DOHH2 (cell line): Measurements from ENCODE around the gene CDKL5.

Experiments used
- H3F3A ChIP-seq: fragments of 200-600 bp; sonication (generic), shearing (Covaris generic); 2 replicates; pipeline ENCODE4 v1.6.0; 2016; ENCODE audit warnings: antibody characterized with exemption, mild to moderate bottlenecking; ENCODE audit not compliant: control insufficient read depth, insufficient read depth
- H3K27ac ChIP-seq: fragments of 200-600 bp; sonication (generic); 2 replicates; pipeline ENCODE4 v1.5.1; 2014; ENCODE audit warnings: low read depth, mild to moderate bottlenecking, low read length, moderate library complexity
- H3K27me3 ChIP-seq: fragments of 200-600 bp; sonication (generic); 2 replicates; pipeline ENCODE4 v1.6.1; 2014; ENCODE audit warnings: mild to moderate bottlenecking, low read length, mixed read lengths; ENCODE audit not compliant: control insufficient read depth
- H3K36me3 ChIP-seq: fragments of 200-600 bp; sonication (generic); 2 replicates; pipeline ENCODE4 v1.6.1; 2014; ENCODE audit warnings: mild to moderate bottlenecking, low read length, moderate library complexity, mixed read lengths; ENCODE audit not compliant: control insufficient read depth
- H3K4me1 ChIP-seq: fragments of 200-600 bp; sonication (generic); 2 replicates; pipeline ENCODE4 v1.6.1; 2014; ENCODE audit warnings: mild to moderate bottlenecking, low read length, mixed read lengths; ENCODE audit not compliant: control insufficient read depth
- H3K4me2 ChIP-seq: fragments of 200-600 bp; sonication (generic); 2 replicates; pipeline ENCODE4 v1.6.0; 2014; ENCODE audit warnings: mild to moderate bottlenecking, low read length, moderate library complexity
- H3K4me3 ChIP-seq: fragments of 200-600 bp; sonication (generic); 2 replicates; pipeline ENCODE4 v1.5.1; 2014; ENCODE audit warnings: mild to moderate bottlenecking, low read length, mixed read lengths
- H3K79me2 ChIP-seq: fragments of 200-600 bp; sonication (generic); 2 replicates; pipeline ENCODE4 v1.6.1; 2014; ENCODE audit warnings: mild to moderate bottlenecking, low read length, mixed read lengths; ENCODE audit not compliant: control insufficient read depth
- H3K9me2 ChIP-seq: fragments of 200-600 bp; sonication (generic); replicated peaks from 2 replicates; pipeline ENCODE4 v1.6.1; 2014; ENCODE audit warnings: mild to moderate bottlenecking, low read length, mixed read lengths; ENCODE audit not compliant: control insufficient read depth
- H3K9me3 ChIP-seq: fragments of 200-600 bp; sonication (generic); 2 replicates; pipeline ENCODE4 v1.6.1; 2014; ENCODE audit warnings: antibody characterized with exemption, low read length, mixed read lengths; ENCODE audit not compliant: control insufficient read depth, insufficient read depth
- H4K20me1 ChIP-seq: fragments of 200-600 bp; sonication (generic); 2 replicates; pipeline ENCODE4 v1.6.0; 2014; ENCODE audit warnings: low read depth, mild to moderate bottlenecking, antibody characterized with exemption, low read length, moderate library complexity; ENCODE audit not compliant: control insufficient read depth, insufficient read depth
- EZH2phosphoT487 ChIP-seq: fragments of 200-600 bp; sonication (generic); IDR thresholded peaks from 2 replicates; pipeline ENCODE4 v1.6.1; 2017; ENCODE audit warnings: borderline replicate concordance, mild to moderate bottlenecking, antibody characterized with exemption, low read length, moderate library complexity, mixed read lengths
- TF ChIP-seq, protein P1 (sequence below): fragments of 200-600 bp; sonication (generic); IDR thresholded peaks from one replicate; pipeline ENCODE4 v1.5.1; 2014; ENCODE audit warnings: antibody characterized with exemption, mild to moderate bottlenecking, low read depth, low read length; ENCODE audit not compliant: poor library complexity, severe bottlenecking

The CDKL5 gene

DNA sequence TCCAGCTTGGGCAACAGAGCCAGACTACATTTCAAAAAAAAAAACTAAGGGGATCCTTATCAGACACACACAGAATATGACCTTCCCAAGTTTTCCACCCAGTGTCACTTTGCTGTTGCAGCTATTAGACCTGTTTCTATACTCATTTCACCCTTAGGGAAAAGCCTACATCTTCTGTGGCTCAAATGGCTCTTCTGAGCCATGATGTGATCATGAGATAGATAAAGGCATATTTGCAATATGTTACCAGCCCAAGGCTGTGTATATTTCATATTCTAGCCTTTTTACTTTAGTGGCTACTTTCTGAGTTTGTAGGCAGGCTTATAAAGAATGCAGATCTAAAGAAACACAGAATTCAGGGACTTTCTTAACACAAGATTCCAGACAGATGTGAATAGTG lies 227.2 kb downstream of the CDKL5 start:
- H3K27ac ChIP-seq, result no peak overlapping the region

DNA sequence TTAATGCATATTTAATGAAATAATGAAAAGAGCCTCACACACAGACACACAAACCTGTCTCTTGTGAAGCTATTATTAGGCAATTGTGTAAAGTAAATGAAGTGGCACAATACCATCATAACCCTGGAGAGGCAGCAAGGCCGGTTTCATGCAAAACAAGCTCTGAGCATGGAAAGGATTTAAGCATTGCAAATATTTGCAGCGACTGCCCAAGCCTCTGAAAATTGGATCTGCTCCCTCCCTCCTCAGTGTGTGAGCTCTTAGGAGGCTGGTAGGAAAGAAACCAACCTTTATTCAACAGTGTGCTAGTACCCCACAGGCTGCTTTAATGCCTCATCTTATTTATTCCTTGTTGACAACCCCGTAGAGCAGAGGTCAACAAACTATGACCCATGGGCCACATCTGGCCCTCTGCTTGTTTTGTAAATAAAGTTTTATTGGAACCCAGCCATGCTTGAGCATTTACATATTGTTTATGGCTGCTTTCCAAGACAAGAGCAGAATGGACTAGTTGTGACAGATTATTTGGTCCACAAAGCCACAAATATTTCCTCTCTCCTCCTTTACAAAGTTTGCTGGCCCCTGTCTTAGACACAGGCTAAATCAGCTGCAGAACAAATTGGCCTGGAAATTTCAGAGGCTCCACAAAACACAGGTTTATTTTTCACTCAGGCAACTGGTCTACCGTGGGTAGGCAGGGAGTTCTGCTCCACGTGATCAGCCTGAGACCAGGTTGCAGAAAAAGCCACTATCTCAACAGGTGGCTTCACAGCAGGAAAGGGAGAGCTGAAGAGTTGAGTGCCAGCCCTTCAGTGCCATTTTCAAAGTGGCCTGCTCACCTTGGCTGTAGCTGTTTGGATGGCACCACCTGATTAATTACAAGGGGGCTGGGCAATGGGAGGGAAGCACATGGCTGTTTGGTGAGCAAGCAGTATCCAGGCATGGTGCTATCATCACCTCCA lies 229.7 kb downstream of the CDKL5 start:
- no peaks in the 10 kb centered on the region for H3K9me2 ChIP-seq
- no peaks in the 10 kb centered on the region for H3K27me3 ChIP-seq
- H3K9me3 ChIP-seq, result no peaks in the 10 kb centered on the region
- no peak overlapping the region for H3K27ac ChIP-seq
- no peaks in the 10 kb centered on the region for H4K20me1 ChIP-seq
- no peak overlapping the region for H3K4me2 ChIP-seq
- TF ChIP-seq, protein P1, sequence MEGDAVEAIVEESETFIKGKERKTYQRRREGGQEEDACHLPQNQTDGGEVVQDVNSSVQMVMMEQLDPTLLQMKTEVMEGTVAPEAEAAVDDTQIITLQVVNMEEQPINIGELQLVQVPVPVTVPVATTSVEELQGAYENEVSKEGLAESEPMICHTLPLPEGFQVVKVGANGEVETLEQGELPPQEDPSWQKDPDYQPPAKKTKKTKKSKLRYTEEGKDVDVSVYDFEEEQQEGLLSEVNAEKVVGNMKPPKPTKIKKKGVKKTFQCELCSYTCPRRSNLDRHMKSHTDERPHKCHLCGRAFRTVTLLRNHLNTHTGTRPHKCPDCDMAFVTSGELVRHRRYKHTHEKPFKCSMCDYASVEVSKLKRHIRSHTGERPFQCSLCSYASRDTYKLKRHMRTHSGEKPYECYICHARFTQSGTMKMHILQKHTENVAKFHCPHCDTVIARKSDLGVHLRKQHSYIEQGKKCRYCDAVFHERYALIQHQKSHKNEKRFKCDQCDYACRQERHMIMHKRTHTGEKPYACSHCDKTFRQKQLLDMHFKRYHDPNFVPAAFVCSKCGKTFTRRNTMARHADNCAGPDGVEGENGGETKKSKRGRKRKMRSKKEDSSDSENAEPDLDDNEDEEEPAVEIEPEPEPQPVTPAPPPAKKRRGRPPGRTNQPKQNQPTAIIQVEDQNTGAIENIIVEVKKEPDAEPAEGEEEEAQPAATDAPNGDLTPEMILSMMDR, result no peak
- no peak for TF ChIP-seq EZH2phosphoT487
- no peaks in the 10 kb centered on the region for H3K79me2 ChIP-seq
- H3K36me3 ChIP-seq, result no peaks in the 10 kb centered on the region
- no peaks in the 10 kb centered on the region for H3K4me1 ChIP-seq
- H3F3A ChIP-seq, result no peaks in the 10 kb centered on the region
- no peak overlapping the region for H3K4me3 ChIP-seq

More for the DNA sequence above, 227.2 kb downstream of the CDKL5 start:
- H3K4me1 ChIP-seq, result no peaks in the 10 kb centered on the region
- no peak for TF ChIP-seq EZH2phosphoT487
- TF ChIP-seq, protein P1, result no peak
- no peaks in the 10 kb centered on the region for H3K9me3 ChIP-seq
- no peaks in the 10 kb centered on the region for H3K9me2 ChIP-seq
- no peaks in the 10 kb centered on the region for H4K20me1 ChIP-seq
- H3K4me2 ChIP-seq, result no peak overlapping the region
- H3K4me3 ChIP-seq, result no peak overlapping the region
- no peaks in the 10 kb centered on the region for H3K36me3 ChIP-seq
- no peaks in the 10 kb centered on the region for H3K27me3 ChIP-seq
- no peaks in the 10 kb centered on the region for H3F3A ChIP-seq
- H3K79me2 ChIP-seq, result no peaks in the 10 kb centered on the region

DNA sequence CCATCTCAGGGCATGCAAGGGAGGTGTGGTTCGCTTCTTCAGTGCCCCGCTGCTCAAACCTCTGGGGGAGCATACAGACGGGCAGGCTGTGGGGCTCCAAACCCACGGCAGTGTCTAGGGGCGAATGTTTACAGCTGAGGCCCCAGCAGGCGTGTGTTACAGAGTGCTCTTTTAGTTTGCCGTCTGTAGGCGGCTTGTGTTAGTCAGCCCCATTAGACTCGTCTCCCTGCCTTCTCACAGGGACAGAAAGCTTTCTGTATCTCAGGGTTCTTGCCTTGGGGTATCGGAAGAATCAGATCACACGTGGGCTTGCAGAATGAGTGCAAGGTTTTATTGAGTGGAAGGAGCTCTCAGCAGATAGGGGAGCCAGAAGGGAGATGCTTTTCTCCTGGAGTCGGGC lies 235.9 kb downstream of the CDKL5 start:
- no peaks in the 10 kb centered on the region for H3K36me3 ChIP-seq
- no peaks in the 10 kb centered on the region for H3F3A ChIP-seq
- no peak for TF ChIP-seq EZH2phosphoT487
- TF ChIP-seq, protein P1, result no peak
- no peak overlapping the region for H3K4me2 ChIP-seq
- H3K79me2 ChIP-seq, result no peaks in the 10 kb centered on the region
- H3K27ac ChIP-seq, result no peak overlapping the region
- H3K9me3 ChIP-seq, result no peaks in the 10 kb centered on the region
- no peaks in the 10 kb centered on the region for H3K9me2 ChIP-seq
- H4K20me1 ChIP-seq, result no peaks in the 10 kb centered on the region
- H3K4me1 ChIP-seq, result no peaks in the 10 kb centered on the region
- no peaks in the 10 kb centered on the region for H3K27me3 ChIP-seq
- no peak overlapping the region for H3K4me3 ChIP-seq
